ENCODE data around the gene ERN2.

The ERN2 gene

DNA sequence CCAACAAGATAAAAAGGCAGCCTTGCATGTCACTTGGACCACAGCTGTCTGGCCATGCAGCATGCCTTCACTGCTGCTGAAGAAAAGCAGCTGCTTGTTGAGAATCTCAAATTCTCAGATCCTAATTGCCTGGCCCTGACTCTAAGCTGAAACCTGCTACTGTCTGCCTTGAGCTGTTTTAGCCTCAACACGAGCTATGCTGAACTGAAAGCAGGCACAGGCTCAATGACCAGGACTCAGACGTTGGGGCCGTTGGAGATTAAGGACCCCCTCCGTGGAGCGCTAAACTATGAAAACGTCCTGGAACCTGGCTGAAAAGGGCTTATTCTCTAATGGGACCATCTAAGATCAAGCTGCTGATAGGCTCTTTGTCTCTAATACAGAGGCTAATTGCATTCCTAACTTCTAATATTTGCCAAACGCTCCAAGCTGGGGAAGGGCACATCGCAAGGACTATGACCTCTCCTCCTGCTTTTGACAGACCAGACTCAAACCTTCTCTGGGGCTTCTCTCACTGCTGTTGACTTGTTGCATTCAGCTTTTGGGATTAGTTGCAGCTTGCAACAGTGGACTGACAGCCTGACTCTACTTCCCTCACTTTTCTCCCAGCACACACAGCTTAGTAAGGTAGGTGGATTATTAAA lies 38.9 kb downstream of the ERN2 start:
- H3K9me3 Mint-ChIP-seq = no peaks in the 10 kb centered on the region
- peaks cover 1% of the 10 kb centered on the region for H3K27me3 Mint-ChIP-seq
- no peak for DNase-seq (ENCODE audit: low spot score in 2 of 2)
- H3K4me3 Mint-ChIP-seq = no peak overlapping the region
- no peak for ATAC-seq (replicated peaks; ENCODE audit: extremely low read depth, poor library complexity, severe bottlenecking)
- H3K4me1 Mint-ChIP-seq = peaks cover 12% of the 10 kb centered on the region
- no peak overlapping the region for H3K27ac Mint-ChIP-seq (ENCODE audit: low read depth)
- peaks cover 9% of the 10 kb centered on the region for H3K36me3 Mint-ChIP-seq (ENCODE audit: insufficient read depth)

DNA sequence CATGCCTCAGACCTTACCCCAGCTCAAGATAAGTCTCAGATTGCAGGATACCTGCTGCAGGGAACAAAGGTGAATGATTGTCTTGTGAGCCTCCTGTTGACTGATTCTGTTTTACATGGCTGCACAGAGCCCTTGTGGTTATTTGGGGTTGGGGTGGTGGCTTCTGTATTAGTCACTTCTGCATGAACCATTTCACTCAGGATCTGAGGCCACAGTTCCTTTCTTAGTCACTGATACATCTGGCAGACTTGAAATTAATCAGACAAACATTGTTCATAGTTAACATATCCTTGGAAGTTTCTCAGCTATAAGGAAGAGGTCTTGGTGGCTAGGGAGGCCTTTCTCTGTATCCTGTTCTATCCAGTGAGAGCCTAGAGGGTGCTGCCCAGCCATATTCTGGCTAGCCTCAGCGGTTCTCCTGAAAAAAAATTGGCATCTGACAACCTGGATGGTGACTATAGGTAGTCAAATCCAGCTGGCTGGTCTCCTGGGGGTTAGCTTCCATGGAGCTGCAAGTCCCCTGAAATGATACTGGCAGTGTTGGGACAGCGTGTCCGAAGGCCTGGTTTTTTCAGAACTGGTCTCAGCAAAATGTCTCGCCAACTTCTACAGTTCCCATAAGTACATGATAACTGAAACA lies 42.8 kb downstream of the ERN2 start:
- DNase-seq (ENCODE audit: low spot score in 2 of 2) (no peak), ATAC-seq (replicated peaks; ENCODE audit: extremely low read depth, poor library complexity, severe bottlenecking) (no peak)
- H3K4me3 Mint-ChIP-seq = no peak overlapping the region
- no peak overlapping the region for H3K27ac Mint-ChIP-seq (ENCODE audit: low read depth)
- no peaks in the 10 kb centered on the region for H3K27me3 Mint-ChIP-seq
- no peaks in the 10 kb centered on the region for H3K9me3 Mint-ChIP-seq
- H3K36me3 Mint-ChIP-seq (ENCODE audit: insufficient read depth) = peaks cover 27% of the 10 kb centered on the region
- no peaks in the 10 kb centered on the region for H3K4me1 Mint-ChIP-seq

DNA sequence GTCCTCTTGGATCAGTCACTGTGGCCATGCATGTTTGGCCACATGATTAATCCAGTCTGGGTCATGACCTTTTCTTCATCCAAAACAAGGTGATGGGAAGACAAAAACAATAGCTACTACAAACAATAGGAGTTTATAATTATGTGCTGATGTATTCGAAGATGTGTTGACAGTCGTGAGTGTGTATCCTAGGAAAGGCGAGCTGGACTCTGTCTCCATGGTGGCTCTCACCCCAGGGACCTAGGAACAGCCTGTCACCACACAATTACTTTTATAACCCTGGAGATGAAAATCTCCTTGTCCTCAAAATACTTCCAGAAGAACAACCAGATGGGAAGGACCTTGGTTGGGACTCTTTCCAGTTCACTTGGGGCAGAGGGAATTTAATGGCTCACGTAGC lies 44.1 kb downstream of the ERN2 start:
- Mint-ChIP-seq H3K27me3 (no peaks in the 10 kb centered on the region), H3K4me3 (no peak overlapping the region), H3K36me3 (ENCODE audit: insufficient read depth) (peaks cover 35% of the 10 kb centered on the region), H3K4me1 (no peaks in the 10 kb centered on the region), H3K9me3 (no peaks in the 10 kb centered on the region), H3K27ac (ENCODE audit: low read depth) (no peak overlapping the region)
- DNase-seq (ENCODE audit: low spot score in 2 of 2) (no peak), ATAC-seq (replicated peaks; ENCODE audit: extremely low read depth, poor library complexity, severe bottlenecking) (no peak)

DNA sequence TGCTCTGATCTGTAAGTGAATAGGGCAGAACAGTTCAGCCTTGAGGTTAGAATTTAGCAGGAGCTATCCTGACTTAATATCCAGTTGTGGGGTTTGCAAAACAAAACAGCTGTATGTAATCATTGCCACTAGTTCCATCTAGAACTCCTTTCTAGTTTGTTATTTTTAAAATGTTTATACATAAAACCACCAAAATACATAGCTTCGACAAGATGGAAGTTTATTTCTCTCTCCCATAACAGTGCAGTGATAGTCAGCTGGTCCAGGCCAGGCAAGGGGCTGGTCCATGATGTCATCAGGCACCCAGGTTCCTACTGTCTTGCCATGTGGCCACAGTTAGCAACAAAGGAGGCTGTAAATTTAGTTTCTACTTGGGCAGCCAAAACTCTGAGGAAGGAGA lies 44.8 kb downstream of the ERN2 start:
- Mint-ChIP-seq H3K27ac (ENCODE audit: low read depth) (no peak overlapping the region), H3K4me3 (no peak overlapping the region), H3K36me3 (ENCODE audit: insufficient read depth) (peaks cover 37% of the 10 kb centered on the region), H3K27me3 (no peaks in the 10 kb centered on the region), H3K9me3 (no peaks in the 10 kb centered on the region), H3K4me1 (no peaks in the 10 kb centered on the region)
- ATAC-seq (replicated peaks; ENCODE audit: extremely low read depth, poor library complexity, severe bottlenecking) (no peak), DNase-seq (ENCODE audit: low spot score in 2 of 2) (no peak)

GRCh38 chr16:23667355-23667659 lies 45.7 kb downstream of the ERN2 start:
- Mint-ChIP-seq H3K36me3 (ENCODE audit: insufficient read depth) (peaks cover 44% of the 10 kb centered on the region), H3K4me3 (no peak overlapping the region), H3K9me3 (no peaks in the 10 kb centered on the region), H3K4me1 (no peaks in the 10 kb centered on the region), H3K27me3 (no peaks in the 10 kb centered on the region), H3K27ac (ENCODE audit: low read depth) (no peak overlapping the region)
- no peak for DNase-seq (ENCODE audit: low spot score in 2 of 2)
- no peak for ATAC-seq (replicated peaks; ENCODE audit: extremely low read depth, poor library complexity, severe bottlenecking)

- H3K27ac Mint-ChIP-seq (ENCODE audit: low read depth) = no peak overlapping the region
- ATAC-seq (replicated peaks; ENCODE audit: extremely low read depth, poor library complexity, severe bottlenecking) (no peak), DNase-seq (ENCODE audit: low spot score in 2 of 2) (no peak)
- H3K9me3 Mint-ChIP-seq = no peaks in the 10 kb centered on the region
- no peak overlapping the region for H3K4me3 Mint-ChIP-seq
- no peaks in the 10 kb centered on the region for H3K4me1 Mint-ChIP-seq
- H3K27me3 Mint-ChIP-seq = no peaks in the 10 kb centered on the region
- peaks cover 47% of the 10 kb centered on the region for H3K36me3 Mint-ChIP-seq (ENCODE audit: insufficient read depth)
Observed at GRCh38 chr16:23666571-23667354, 46.3 kb downstream of the ERN2 start.

GRCh38 chr16:23663918-23664317 lies 49.1 kb downstream of the ERN2 start:
- no peak for DNase-seq (ENCODE audit: low spot score in 2 of 2)
- peaks cover 59% of the 10 kb centered on the region for H3K36me3 Mint-ChIP-seq (ENCODE audit: insufficient read depth)
- no peaks in the 10 kb centered on the region for H3K4me1 Mint-ChIP-seq
- no peak for ATAC-seq (replicated peaks; ENCODE audit: extremely low read depth, poor library complexity, severe bottlenecking)
- no peaks in the 10 kb centered on the region for H3K27me3 Mint-ChIP-seq
- no peak overlapping the region for H3K27ac Mint-ChIP-seq (ENCODE audit: low read depth)
- no peak overlapping the region for H3K4me3 Mint-ChIP-seq
- no peaks in the 10 kb centered on the region for H3K9me3 Mint-ChIP-seq

DNA sequence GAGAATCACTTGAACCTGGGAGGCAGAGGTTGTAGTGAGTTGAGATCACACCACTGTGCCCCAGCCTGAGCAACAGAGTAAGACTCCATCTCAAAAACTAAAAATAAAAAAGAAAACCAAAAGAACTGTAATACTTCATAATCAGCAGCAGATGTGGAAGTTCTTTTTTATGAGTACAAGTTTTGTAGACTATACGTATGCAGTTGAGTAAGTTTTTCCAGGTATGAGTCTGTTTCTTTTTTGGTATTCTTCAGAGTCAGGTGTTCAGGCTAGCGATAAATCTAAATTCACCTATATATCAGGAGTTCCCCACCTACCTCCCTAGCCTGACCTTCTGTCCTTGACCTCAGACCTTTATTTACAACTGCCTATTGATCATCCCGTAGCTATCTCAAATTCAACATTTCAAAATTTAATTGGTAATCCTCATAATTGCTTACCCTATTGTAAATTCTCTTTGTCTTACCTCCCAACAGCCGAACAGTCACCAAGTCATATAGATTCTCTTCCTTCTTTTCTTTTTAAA lies 61.0 kb downstream of the ERN2 start:
- Mint-ChIP-seq H3K4me3 (no peak overlapping the region), H3K36me3 (ENCODE audit: insufficient read depth) (peaks cover 31% of the 10 kb centered on the region), H3K27ac (ENCODE audit: low read depth) (no peak overlapping the region), H3K27me3 (no peaks in the 10 kb centered on the region), H3K9me3 (no peaks in the 10 kb centered on the region), H3K4me1 (peaks cover 17% of the 10 kb centered on the region)
- ATAC-seq (replicated peaks; ENCODE audit: extremely low read depth, poor library complexity, severe bottlenecking) (no peak), DNase-seq (ENCODE audit: low spot score in 2 of 2) (no peak)

DNA sequence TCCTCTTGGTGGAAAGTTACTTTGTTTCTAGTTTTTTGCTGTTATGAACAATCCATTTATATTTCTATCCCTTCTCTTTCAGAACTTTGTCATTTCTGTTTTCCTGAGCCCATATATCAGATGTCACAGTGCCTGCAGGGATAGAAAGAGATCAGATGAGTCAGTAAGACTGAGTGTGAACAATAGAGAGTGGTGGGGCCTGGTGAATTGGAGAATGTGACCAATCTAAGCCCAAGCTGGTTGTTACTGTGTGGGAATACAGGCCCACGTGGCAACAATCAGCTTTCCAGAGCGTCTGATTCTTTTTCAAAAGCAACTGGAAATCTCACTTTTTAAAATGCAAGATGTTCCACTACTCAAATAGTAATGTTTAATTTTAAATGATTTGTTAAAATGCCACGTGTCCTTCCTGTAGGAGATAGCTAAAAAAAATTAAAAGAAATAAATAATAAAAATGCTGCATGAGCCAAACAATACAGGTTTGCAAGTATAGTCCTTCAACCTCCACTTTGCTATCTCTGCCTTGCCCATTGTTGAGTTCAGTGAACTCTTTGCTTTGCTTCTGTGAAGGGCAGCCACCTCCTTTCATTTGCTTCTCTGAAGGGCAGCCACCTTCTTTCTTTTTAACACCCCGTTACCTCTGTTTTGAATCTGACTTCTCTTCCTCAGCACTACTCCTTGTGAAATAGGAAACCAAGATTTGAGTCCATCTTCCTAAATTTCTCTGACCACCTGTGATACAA lies 62.2 kb downstream of the ERN2 start:
- H3K9me3 Mint-ChIP-seq = no peaks in the 10 kb centered on the region
- ATAC-seq (replicated peaks; ENCODE audit: extremely low read depth, poor library complexity, severe bottlenecking) (no peak), DNase-seq (ENCODE audit: low spot score in 2 of 2) (no peak)
- H3K4me3 Mint-ChIP-seq = no peak overlapping the region
- H3K27me3 Mint-ChIP-seq = no peaks in the 10 kb centered on the region
- H3K4me1 Mint-ChIP-seq = peaks cover 24% of the 10 kb centered on the region
- H3K36me3 Mint-ChIP-seq (ENCODE audit: insufficient read depth) = peaks cover 40% of the 10 kb centered on the region
- no peak overlapping the region for H3K27ac Mint-ChIP-seq (ENCODE audit: low read depth)

DNA sequence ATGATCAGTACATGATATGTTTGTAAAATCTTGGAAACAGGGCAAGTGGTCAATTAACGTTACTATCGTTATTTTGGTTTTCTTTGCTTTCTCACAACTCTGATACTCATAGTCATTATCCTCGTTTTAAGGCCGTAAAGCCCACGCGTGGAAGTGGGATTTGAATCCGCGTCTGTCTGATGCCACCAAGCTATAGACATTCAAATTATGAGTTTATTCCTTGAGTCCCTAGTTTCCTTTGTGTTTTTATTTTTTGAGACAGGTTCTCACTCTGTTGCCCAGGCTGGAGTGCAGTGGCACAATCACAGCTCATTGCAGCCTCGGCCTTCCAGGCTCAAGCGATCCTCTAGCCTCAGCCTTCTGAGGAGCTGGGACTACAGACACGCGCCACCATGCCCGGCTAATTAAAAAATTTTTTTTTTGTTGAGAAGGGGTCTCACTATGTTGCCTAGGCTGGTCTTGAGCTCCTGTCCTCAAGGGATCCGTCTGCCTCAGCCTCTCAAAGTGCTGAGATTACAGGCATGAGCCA lies 70.7 kb downstream of the ERN2 start:
- no peak for ATAC-seq (replicated peaks; ENCODE audit: extremely low read depth, poor library complexity, severe bottlenecking)
- H3K36me3 Mint-ChIP-seq (ENCODE audit: insufficient read depth) = peaks cover 49% of the 10 kb centered on the region
- H3K4me1 Mint-ChIP-seq = peaks cover 47% of the 10 kb centered on the region
- no peaks in the 10 kb centered on the region for H3K9me3 Mint-ChIP-seq
- H3K4me3 Mint-ChIP-seq = peak overlapping the region; percentile 93
- DNase-seq (ENCODE audit: low spot score in 2 of 2) = no peak
- H3K27me3 Mint-ChIP-seq = no peaks in the 10 kb centered on the region
- H3K27ac Mint-ChIP-seq (ENCODE audit: low read depth) = peak overlapping the region; percentile 94

DNA sequence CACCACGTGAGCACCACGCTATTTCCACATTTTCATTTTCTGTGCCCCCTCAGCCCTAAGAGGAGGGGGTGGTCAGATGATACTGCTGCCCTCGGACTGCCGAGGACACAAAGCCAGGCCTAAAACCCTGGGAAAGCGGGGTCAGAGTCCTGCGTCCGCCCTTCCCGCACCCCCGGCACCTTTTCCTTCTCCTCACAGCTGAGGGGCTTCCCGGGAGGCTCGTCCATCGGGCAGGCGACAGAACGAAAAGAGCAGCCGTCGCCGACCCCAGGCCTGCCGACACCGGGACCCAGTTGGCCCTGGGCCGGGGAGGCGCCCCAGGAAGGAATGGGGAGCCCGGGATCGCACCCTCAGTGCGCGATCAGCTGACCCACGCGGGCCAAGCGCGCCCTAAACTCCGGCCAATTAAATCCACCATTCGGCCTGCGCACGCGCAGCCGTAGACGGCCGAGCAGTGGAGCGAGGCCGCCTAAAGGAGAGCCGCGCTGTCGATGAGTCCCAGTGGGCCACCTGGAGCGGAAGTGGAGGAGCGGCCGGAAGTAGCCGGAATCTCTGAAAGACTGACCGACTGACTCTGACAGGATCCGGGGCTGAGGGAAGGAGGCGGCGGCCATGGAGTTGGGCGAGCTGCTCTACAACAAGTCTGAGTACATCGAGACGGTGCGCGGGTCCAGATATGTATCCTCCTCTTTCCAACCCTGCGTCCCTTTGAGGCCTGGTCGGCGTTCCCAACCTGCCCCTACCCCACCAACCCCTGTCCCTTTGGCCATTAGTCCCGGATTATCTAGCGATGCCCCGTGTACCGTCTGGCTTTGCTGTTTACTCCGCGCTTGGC lies 71.9 kb downstream of the ERN2 start, which contains the start of the genes DCTN5 and PALB2:
TSS of gene DCTN5 (plus strand) at position 536 of the 835 bp plus-strand sequence. CDS start at position 613, 77 bp downstream.
TSS of gene PALB2 (minus strand) at position 380 of the 835 bp plus-strand sequence. CDS start at position 227, 153 bp downstream.
- Mint-ChIP-seq H3K4me1 (peaks cover 38% of the 10 kb centered on the region), H3K27ac (ENCODE audit: low read depth) (peak within 1 kb of the TSS; percentile 94), H3K4me3 (peak within 1 kb of the TSS; percentile 93), H3K9me3 (no peaks in the 10 kb centered on the region), H3K36me3 (ENCODE audit: insufficient read depth) (peaks cover 47% of the 10 kb centered on the region), H3K27me3 (no peaks in the 10 kb centered on the region)
- ATAC-seq (replicated peaks; ENCODE audit: extremely low read depth, poor library complexity, severe bottlenecking) (peak; percentile 95), DNase-seq (ENCODE audit: low spot score in 2 of 2) (peak; percentile 54 to 67)

Measured in central memory CD8-positive, alpha-beta T cell (primary cell).